Epidermal melanocyte (primary cell): ENCODE measurements around the gene DKKL1.

Experiments used
- DNase-seq: peaks from one replicate; pipeline ENCODE4 v3.0.0; 2011; ENCODE audit warnings: low spot score; ENCODE audit not compliant: insufficient read length

The DKKL1 gene

DNA sequence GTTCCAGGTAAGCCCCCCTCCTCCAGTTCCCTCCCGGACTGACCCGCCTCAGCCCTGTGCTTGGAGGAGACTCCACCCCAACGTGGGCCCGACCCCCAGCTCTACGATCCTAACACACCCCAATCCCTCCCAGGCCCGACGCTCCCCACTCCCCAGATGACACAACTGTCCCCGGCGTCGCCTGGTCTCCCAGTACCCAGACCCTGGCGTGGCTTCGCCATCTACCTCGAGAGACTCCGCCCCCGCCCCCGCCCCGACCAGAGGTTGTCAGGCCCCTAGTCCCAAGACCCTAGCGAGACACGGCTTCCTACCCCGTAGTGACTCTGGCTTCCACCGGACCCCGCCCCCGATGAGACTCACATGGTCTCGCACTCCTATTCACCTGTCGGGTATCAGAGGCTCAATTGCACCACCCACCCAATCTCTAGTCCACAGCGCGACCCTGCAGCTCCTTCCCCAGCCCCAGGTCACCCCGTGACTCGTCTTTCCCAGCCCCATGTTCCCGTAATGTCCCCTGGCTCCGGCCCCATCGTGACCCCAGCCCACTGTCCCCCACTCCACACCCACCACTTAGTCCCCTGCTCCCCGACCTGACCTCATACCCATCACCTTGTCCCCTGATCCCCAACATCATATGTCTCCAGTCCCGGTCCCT is 25.5 kb upstream of the DKKL1 start:
- no peak for DNase-seq

DNA sequence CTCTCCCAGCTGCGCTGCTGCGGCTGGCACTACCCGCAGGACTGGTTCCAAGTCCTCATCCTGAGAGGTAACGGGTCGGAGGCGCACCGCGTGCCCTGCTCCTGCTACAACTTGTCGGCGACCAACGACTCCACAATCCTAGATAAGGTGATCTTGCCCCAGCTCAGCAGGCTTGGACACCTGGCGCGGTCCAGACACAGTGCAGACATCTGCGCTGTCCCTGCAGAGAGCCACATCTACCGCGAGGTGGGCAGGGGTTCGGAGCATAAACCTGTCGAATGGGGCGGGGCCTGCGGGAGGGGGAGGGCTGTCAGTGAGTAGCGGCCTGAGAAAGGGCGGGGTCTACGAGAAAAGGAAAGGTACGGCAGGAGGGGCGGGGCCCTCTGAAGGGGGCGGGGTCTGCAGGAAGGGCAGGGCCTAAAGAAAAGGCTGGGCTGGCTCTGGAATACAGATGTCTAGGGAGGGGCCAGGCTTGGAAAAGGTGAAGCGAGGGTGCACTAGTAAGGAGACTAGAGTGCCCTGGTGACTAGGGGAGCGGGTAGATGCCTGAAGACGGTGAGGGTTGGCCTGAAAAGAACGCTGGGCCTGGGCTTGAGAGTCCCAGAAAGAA is 24.9 kb upstream of the DKKL1 start:
- DNase-seq = peak; percentile 43

DNA sequence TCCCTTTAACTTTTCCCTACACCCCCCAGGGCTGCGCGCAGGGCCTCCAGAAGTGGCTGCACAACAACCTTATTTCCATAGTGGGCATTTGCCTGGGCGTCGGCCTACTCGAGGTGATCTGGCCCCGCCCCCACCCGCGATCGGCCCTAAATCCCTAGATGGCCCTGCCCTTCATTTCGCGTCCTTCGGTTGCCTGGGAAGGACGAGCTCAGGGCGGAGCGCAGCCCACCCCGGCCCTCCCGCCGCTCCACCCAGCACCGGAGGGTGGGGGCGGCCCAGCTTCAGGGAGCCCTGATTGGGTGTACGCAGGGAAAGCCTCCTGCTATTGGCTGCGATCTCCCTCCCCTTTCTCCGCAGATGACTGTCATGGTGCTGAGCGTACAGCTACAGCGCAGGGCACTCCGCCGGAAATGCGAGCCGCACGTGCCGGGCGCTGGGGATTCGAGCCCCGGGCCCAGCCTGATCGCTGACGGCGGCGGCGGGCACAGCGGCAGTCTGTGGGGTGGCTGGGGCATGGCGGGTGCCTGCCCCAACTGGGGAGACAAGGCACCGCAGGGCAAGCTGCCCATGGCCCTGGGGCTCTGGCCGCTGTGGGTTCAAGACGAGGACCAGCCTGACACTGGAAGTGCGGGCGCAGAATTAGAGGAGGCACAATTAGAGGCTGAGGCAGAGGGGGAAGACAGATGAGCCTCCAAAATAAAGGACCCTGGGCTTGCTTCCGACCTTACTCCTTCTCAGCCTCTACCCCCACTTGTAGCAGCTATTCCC is 24.2 kb upstream of the DKKL1 start:
- DNase-seq = peak; percentile 97

DNA sequence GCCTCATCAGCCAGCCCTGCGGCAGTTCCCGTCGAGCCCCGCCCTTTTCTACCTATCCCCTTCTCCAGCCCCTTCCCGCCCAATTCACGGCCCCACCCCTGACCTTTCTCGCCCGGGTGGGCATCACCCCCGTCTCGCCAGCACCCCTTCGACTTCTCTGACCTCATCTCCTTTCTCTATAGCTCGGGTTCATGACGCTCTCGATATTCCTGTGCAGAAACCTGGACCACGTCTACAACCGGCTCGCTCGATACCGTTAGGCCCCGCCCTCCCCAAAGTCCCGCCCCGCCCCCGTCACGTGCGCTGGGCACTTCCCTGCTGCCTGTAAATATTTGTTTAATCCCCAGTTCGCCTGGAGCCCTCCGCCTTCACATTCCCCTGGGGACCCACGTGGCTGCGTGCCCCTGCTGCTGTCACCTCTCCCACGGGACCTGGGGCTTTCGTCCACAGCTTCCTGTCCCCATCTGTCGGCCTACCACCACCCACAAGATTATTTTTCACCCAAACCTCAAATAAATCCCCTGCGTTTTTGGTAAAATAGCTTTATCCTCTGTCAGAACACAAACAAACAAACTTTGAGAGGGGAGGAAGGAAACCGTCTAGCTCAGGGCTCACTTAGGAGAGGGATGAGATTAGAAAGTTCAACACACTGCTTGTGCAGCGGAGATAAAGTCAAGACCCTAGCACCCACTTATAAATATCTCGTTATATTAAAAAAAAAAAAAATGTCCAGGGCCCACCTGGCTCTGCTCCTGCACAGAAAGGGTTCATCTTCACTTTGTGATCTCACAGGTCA is 23.4 kb upstream of the DKKL1 start:
- no peak for DNase-seq

DNA sequence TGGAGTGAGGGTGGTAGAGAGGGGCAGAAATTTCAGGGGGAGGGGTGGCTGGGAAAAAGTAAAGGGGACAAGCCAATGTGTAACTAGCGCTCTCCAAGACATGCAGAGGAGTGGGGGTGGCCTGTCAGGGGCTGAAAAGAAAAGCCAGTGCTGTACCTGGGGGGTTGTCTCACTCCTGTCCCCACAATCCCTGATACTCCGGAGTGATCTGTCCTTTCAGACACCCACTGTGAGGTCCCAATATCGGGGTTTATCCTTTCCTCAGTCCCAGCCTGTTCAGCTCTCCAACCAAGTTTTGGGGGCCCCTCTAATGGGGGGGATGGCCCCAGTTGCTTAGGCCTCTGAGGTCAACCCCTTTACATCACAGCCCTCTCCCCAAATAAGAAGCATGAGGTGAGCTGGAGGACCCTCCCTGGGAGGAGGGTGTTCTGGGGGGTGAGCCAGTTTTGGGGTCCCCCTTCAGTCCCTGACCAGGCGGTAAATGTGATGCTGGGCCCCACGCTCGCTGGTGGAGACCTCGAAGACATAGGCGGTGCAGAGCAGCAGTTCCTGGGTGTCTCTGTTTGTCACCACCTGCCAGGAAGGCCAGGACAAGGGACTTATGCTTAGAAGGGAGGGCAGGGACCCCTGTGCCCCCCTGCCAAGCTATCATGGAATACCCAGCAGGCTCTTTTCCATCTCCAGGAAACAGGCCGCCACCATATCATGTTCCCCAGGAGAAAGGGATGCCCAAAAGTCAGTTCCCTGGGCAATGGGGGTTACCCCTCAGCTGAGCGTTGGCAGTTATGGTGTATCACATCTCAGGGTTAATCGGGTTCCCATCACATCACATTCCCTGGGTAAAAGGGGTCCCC is 22.6 kb upstream of the DKKL1 start:
- no peak for DNase-seq

DNA sequence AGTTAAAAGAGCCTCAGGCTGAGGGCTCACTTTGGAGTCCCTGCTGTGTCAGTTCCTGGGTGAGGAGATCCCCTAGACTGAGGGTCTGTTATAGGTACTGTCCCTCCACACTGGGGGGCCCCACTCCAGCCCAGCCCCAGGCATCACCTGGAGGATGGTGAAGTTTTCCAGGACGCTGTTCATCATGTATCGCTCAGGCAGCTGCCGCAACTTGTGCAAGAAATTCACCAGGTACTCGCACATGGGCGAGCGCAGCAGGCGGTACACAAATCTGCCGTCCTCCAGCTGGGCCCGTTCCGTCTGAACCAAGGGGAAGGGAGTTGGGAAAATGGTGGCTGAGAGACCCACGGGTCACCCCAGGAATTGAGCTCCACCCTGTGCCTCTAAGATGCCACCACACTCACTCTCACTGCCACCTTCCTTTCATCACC is 21.4 kb upstream of the DKKL1 start:
- DNase-seq = no peak

DNA sequence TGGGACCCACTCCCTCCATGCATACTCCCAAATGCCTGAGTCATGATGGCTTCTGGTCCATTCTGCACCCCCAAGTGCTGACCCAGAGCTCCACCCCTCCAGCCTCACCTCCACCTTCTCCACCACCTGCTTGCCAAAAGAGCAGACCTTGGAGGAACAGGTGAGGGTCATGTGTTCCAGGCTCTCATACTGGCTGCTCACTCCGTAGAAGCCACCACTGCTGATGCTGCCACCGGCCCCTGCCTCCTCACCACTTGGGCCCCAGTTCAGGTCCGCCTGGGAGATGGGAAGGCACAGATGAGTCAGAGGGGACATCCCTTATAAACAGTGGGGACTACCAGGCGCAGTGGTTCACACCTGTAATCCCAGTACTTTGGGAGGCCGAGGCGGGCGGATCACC is 20.6 kb upstream of the DKKL1 start:
- DNase-seq = no peak

DNA sequence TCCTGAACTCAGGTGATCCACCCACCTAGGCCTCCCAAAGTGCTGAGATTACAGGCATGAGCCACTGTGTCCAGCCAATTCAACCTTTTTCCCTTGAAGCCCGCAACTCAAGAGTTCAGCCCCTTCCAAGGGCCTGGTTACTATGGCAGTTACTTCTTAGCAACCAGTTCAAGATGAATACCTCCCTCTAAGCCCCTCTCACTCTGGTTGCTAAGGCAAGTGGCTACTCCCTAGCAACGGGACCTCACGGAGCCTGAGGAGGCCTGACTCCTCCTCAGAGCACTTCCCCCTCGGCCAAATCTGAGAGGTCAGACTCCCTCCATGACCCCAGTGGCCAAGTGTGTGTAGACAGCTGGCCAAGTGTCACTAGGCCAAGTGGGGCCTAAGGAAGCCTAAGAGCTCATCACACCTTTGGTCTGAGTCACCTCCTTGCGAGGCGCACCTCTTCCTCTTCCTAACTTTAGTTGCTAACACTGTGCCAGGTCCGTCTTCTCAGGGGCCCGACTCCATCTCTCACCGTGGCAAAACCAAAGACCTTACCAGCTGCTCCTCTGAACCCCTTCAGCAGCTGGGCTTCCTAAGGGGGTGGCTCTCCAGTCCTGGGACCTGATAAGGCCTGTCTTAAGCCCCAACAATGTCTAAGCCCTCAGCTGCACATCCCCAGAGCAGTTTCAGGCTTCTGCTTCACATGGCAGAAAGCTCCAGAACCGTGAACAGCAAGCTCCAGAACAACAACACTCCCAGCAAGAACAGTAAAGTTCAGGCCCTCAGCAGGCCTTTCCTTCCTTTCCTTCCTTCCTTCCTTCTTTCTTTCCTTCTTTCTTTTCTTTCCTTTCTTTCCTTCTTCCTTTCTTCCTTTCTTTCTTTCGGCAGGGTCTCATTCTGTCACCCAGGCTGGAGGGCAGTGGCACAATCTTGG is 18.9 kb upstream of the DKKL1 start:
- no peak for DNase-seq

DNA sequence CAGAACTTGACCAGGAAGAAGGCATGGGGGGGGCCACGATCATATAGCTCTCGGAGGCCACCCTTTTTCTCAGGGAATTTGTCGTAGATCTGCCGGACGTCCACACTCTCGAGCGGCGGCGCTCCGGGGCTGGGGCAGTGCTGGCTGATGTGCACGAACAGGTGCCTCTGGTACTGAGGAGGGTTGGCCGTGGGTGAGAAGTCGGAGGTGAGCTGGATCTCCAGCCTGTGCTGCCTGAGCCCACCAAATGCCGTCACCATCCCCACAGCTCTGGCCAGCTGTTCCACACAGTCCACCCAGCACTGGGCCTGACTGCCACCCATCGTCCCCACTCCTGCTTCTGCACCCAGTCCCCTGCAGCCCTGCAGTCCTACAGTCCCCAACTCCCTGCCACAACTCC is 16.5 kb upstream of the DKKL1 start:
- no peak for DNase-seq

DNA sequence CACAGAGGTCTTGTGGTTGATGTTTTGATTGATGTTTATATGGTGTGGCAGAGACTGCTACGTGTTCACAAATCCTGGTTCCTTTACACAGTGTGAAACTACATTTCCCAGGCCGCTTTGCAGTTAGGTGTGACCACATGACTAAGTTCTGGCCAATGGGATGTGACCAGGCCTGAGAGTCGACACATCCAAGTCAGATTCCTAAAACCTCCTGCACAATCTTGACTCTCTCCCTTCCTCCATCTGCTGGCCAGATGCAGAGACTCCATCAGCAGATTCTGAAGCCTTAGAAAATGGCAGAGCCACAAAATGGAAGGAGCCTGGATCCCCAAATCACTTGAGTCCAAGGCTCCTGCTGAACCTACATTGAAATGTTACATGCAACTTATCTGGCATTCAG is 15.8 kb upstream of the DKKL1 start:
- peak; percentile 78 for DNase-seq

DNA sequence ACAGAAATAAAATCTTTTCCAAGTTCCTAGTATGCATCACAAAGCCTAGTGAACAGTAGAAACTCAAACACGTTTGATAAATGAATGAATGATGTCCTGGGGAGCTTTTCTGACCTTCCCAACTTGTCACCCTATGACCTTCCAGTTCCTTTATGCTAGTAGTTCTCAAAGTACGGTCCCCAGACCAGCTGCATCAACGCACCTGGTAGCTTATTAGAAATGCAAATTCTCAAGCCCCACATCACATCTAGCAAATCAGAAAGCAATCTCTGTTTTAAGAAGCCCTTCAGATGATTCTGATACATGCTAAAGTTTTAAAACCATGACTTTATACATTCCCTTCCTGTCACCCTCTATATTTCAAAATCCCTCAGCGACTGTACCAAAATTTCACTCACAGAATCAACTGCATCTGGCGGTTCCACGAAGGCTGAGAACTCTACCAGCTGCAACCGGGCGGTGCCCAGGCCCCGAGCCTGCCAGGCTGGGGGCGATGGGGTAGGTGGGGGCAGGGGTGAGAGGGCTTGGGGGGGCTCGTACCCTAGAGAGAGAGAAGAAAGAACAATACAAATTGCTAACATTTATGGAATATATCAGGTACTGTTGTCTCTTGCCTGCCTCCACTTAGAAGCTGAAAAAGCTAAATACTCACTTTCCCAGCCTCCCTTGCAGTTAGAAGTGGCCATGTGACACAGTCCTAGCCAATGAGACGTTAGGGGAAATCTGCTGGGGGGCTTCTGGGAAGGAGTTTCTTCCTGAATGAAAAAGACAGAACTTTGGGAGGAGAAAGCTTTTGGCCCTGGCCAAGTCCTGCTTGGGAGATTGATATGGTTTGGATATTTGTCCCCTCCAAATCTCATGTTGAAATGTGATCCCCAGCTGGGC is 15.1 kb upstream of the DKKL1 start:
- no peak for DNase-seq

DNA sequence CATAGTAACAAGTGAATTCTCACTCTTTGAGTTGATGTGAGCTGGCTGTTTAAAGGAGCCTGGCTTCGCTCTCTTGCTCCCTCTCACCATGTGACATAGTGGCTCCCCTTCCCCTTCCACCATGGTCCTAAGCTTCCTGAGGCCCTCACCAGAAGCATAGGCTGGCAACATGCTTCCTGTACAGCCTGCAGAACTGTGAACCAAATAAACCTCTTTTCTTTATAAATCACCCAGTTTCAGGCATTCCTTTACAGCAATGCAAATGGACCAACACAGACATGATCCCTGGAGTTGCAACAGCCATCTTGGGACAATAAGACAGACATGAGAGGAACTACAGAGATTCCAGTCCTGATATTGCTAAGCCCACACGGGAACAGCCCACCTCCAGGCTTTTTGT is 14.1 kb upstream of the DKKL1 start:
- DNase-seq = no peak

DNA sequence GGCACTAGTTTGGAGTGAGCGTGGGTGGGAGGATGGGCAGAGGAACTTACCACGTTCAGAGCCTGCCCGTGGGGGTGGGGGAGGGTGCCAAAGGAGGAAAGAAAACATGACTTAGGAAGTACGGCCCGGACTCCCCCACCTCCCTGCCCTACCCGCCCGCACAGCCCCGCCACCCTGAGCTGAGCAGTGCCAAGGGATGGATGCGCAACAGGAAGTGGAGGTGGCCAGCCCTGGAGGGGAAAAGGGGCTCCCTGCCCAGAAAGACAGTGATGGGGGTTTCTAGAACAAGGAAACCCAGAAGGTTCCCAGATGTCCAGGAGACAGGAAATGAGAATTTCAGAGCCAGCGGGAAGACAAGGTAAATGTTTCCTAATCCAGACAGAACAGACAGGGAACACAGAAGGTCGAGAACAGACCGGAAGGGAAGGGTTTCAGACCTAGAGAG is 7.7 kb upstream of the DKKL1 start:
- DNase-seq = no peak

DNA sequence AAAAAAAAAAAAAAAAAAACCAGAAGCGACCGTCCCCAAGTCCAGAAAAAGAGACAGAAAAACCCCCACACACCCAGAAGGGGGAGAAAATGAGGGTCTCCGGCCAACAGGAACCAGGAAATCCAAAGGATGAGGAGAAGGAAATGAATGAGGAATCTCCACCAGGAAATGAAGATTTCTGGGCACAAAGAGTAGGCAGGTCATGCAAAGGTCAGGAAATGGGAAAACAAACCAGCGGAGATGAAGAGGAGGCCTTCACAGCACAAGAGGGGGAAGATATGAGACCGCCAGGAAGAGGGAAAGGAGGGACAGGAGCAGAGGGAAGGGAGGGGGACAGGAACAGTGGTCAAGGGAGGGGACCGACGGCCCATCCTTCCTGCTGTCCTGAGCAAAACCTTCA is 7.3 kb upstream of the DKKL1 start:
- DNase-seq = no peak

DNA sequence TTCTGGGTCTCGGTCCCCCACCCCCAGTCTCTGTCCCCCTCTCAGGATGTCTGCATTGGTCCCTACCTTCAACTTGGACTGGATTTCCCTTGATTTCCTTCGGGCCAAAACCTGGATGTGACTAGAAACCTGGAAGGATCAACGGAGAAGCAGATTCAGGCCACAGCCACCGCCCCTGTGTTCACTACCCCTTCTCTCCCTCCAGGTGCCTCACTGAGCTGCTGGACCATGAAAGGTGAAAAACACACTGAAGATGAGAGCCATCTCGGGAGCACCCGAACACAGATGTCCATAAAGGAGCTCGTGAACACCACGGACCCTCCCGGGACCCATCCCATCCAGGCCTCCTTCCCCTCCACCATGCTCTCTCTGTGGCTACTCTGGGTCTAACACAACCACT is 6.5 kb upstream of the DKKL1 start:
- no peak for DNase-seq

DNA sequence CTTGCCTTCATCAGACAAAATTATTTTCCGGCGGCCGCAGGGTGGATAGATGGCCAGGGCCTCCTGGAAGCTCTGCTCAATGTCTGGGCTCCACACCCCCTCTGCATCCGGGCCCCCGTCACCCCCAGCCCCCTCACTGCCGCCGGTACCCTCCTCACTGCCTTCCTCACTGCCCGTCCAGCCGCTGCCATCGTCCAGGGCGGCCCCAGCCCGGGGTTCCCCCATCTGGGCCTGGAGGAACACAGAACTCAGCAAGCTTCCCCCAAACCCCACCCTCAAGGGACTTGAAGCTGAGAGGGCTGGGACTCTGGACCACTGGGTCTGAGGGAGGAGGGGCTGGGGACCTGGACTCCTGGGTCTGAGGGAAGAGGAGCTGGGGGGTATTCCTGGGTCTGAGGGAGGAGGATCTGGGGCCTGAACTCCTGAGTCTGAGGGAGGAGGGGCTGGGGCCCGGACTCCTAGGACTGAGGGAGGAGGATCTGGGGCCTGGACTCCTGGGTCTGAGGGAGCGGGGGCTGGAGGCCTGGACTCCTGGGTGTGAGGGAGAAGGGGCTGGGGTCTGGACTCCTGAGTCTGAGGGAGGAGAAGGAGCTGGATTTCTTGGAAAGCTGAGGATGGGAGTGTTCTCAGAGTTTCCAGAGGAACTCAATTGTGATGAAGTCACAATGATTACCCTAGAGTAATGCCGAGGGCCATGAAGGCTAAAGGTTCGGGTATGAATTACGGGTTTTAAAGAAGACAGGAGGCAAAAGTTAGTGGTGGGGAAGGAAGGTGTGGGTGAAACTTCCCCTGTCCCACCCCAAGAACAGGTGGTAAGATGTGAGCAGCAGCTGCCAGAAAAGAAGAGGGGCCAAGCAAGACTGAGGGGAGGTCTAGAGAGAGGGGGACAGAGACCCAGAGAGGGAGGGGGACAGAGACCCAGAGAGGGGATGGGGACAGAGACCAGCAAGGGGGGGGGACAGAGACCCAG is 3.5 kb upstream of the DKKL1 start:
- no peak for DNase-seq

DNA sequence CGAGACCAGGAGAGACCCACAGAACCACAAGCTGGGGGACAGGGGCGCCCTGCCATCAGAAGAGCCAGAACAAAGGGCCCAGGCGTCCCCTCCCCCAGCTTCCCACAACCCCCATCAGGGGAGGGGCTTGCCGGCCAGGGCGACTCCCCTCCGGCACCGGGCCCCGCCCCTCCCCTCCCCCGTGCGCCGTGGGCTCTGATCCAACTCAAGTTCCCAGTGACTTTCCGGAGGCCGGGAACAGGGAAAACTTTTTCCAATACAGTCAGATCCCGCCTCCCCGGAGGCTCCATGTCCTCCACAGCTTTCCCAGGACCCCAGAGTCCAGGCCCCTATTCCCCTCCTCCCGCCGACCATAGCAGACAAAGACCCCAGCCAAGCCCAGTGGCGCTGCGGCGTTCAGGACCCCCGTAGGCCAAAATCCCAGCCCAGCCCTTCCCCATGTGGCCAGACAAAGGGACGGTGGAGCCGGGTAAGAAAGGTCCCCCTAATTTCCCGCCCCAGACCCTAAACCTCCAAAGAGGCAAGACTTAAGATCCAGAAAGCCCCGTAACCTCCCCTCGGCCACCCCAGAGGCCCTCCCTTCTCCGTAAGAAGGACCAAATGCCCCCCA is 2.1 kb upstream of the DKKL1 start:
- peak; percentile 84 for DNase-seq
